Large intestine (tissue), 12 donors: ENCODE data around the gene CXCL10. TPM values are rescaled to one million over a fixed set of nuclear protein-coding genes. Genes with fewer than 3 reads are reported as not detected.

Source experiments
- DNase-seq, 2 donors: peaks; one replicate each; pipeline versions ENCODE4 v3.0.0 to v3.0.0-alpha.2; 2013
- H3K27ac ChIP-seq: one replicate; pipeline ENCODE4 v1.5.1; 2013; ENCODE audit warnings: low read length
- H3K27me3 ChIP-seq: 2 replicates; pipeline ENCODE4 v1.6.1; 2013; ENCODE audit warnings: low read length; ENCODE audit not compliant: control insufficient read depth, insufficient read depth
- H3K36me3 ChIP-seq: 2 replicates; pipeline ENCODE4 v1.6.1; 2013; ENCODE audit warnings: low read length; ENCODE audit not compliant: control insufficient read depth, insufficient read depth
- H3K4me1 ChIP-seq: one replicate; pipeline ENCODE4 v1.6.1; 2013; ENCODE audit warnings: low read length; ENCODE audit not compliant: control insufficient read depth, insufficient read depth
- H3K4me3 ChIP-seq: one replicate; pipeline ENCODE4 v1.5.1; 2013; ENCODE audit warnings: low read length
- H3K9me3 ChIP-seq: one replicate; pipeline ENCODE4 v1.6.1; 2013; ENCODE audit warnings: mild to moderate bottlenecking, low read depth, low read length, moderate library complexity; ENCODE audit not compliant: control insufficient read depth
- WGBS: methylation state at CpG from one replicate; pipeline ENCODE4 v1.1.5; 2013; ENCODE audit warnings: low lambda C conversion rate; ENCODE audit not compliant: insufficient coverage; 5-methylcytosine and 5-hydroxymethylcytosine counted together
- long read RNA-seq, 11 donors: transcript quantifications; one replicate each; lab custom pipeline, GENCODE V29; 2026
- polyA plus RNA-seq: library from polyadenylated mRNA; unstranded; fragments of 120-200 nt; gene quantifications from one replicate; pipeline ENCODE4 v1.2.1, GENCODE V29; 2013

The CXCL10 gene
- 3.9 TPM for polyA plus RNA-seq
- long read RNA-seq, donor 1, partial matches to known transcripts, result 0 of 3 reads
- long read RNA-seq, donor 1, other reads (novel, unspliced or antisense), result 0 of 3 reads
- long read RNA-seq, donor 2, transcript CXCL10-201 (4 exons, 1,176 nt), result major isoform, 5 of 5 reads
- long read RNA-seq, donor 2, partial matches to known transcripts, result 0 of 5 reads
- long read RNA-seq, donor 2, other reads (novel, unspliced or antisense), result 0 of 5 reads
- long read RNA-seq, donor 3, transcript CXCL10-201 (4 exons, 1,176 nt), result major isoform, 6 of 6 reads
- long read RNA-seq, donor 3, partial matches to known transcripts, result 0 of 6 reads
- long read RNA-seq, donor 3, other reads (novel, unspliced or antisense), result 0 of 6 reads
- long read RNA-seq, donor 4, result 0 reads
- long read RNA-seq, donor 5, partial matches to known transcripts, result 0 of 1 reads
- long read RNA-seq, donor 5, other reads (novel, unspliced or antisense), result 0 of 1 reads
- long read RNA-seq, donor 6, transcript CXCL10-201 (4 exons, 1,176 nt), result major isoform, 10 of 10 reads
- long read RNA-seq, donor 6, partial matches to known transcripts, result 0 of 10 reads
- long read RNA-seq, donor 6, other reads (novel, unspliced or antisense), result 0 of 10 reads
- long read RNA-seq, donor 7, partial matches to known transcripts, result 0 of 1 reads
- long read RNA-seq, donor 7, other reads (novel, unspliced or antisense), result 0 of 1 reads
- long read RNA-seq, donor 8, partial matches to known transcripts, result 0 of 3 reads
- long read RNA-seq, donor 8, other reads (novel, unspliced or antisense), result 0 of 3 reads
- long read RNA-seq, donor 9, partial matches to known transcripts, result 0 of 4 reads
- long read RNA-seq, donor 9, other reads (novel, unspliced or antisense), result 0 of 4 reads
- long read RNA-seq, donor 10, transcript CXCL10-201 (4 exons, 1,176 nt), result major isoform, 6 of 6 reads
- long read RNA-seq, donor 10, partial matches to known transcripts, result 0 of 6 reads
- long read RNA-seq, donor 10, other reads (novel, unspliced or antisense), result 0 of 6 reads
- long read RNA-seq, donor 11, transcript CXCL10-201 (4 exons, 1,176 nt), result major isoform, 6 of 6 reads
- long read RNA-seq, donor 11, partial matches to known transcripts, result 0 of 6 reads
- long read RNA-seq, donor 11, other reads (novel, unspliced or antisense), result 0 of 6 reads

DNA sequence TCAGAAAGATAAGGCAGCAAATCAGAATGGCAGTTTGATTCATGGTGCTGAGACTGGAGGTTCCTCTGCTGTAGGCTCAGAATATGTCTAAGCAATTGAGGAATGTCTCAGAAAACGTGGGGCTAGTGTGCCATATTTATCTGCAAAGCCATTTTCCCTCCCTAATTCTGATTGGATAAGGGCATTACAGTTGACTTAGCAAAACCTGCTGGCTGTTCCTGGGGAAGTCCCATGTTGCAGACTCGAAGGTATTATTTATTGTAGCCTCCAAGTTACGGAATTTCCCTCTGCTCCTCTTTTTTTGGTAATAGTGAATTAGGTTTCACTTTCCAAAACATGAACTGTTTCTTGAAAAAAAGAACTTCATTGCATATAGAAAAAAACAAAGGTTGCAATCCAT, at the start of gene CXCL10:
CXCL10 (minus strand) TSS at position 109 of the 400 bp plus-strand sequence; CDS start at position 43, 66 bp downstream.
- DNase-seq, result no peak
- no peaks in the 10 kb centered on the region for H3K9me3 ChIP-seq
- H3K27me3 ChIP-seq, result no peaks in the 10 kb centered on the region
- H3K4me1 ChIP-seq, result no peaks in the 10 kb centered on the region
- H3K27ac ChIP-seq, result no peak within 1 kb of the TSS
- WGBS, result 33% methylated on average over 2 of the region's 3 CpGs
- H3K4me3 ChIP-seq, result no peak within 1 kb of the TSS
- H3K36me3 ChIP-seq, result no peaks in the 10 kb centered on the region

GRCh38 chr4:76072760-76073159, 49.5 kb upstream of the CXCL10 start:
- no peak for DNase-seq
- WGBS, result 69% methylated on average over 2 of the region's 4 CpGs

GRCh38 chr4:76067652-76068286, 44.5 kb upstream of the CXCL10 start:
- DNase-seq, result peak; percentile 56
- WGBS, result no CpG with 5 or more reads among the region's 2 CpGs
- Histone ChIP-seq H3K9me3 (no peaks in the 10 kb centered on the region), H3K27me3 (no peaks in the 10 kb centered on the region), H3K4me1 (no peaks in the 10 kb centered on the region), H3K36me3 (no peaks in the 10 kb centered on the region), H3K27ac (no peak overlapping the region), H3K4me3 (no peak overlapping the region)

More at GRCh38 chr4:76072760-76073159, 49.5 kb upstream of the CXCL10 start:
- Histone ChIP-seq H3K36me3 (no peaks in the 10 kb centered on the region), H3K4me1 (no peaks in the 10 kb centered on the region), H3K9me3 (no peaks in the 10 kb centered on the region), H3K4me3 (no peak overlapping the region), H3K27ac (no peak overlapping the region), H3K27me3 (no peaks in the 10 kb centered on the region)

GRCh38 chr4:76066546-76066945, 43.2 kb upstream of the CXCL10 start:
- Histone ChIP-seq H3K27ac (no peak overlapping the region), H3K4me1 (no peaks in the 10 kb centered on the region), H3K27me3 (no peaks in the 10 kb centered on the region), H3K9me3 (no peaks in the 10 kb centered on the region), H3K4me3 (no peak overlapping the region), H3K36me3 (no peaks in the 10 kb centered on the region)
- DNase-seq, result no peak
- no CpG with 5 or more reads among the region's 3 CpGs for WGBS

DNA sequence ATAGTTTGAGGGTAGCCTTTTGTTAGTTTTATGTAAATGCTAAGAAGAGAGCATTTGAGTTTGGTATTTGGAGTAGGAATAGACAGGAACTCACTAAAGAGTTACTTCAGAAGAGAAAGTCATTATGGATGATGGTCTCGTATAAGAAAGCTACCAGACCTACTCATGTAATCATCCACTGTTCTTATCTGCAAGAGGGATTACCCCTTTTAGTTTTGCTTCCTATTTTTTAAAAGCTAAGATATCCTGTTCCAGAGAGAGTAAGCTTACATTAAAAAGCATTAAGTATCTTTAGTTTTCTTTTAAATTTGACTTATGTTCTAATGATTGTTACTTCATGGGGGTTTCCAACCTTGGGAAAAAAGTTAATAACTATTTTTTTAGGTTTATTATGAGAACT, 38.7 kb upstream of the CXCL10 start:
- H3K4me3 ChIP-seq, result no peak overlapping the region
- no peaks in the 10 kb centered on the region for H3K4me1 ChIP-seq
- H3K27ac ChIP-seq, result no peak overlapping the region
- no peaks in the 10 kb centered on the region for H3K27me3 ChIP-seq
- H3K36me3 ChIP-seq, result no peaks in the 10 kb centered on the region
- H3K9me3 ChIP-seq, result no peaks in the 10 kb centered on the region
- WGBS, result 43% methylated on average over 1 of the region's 1 CpG
- no peak for DNase-seq

GRCh38 chr4:76061421-76061820, 38.1 kb upstream of the CXCL10 start:
- DNase-seq, result no peak
- no peak overlapping the region for H3K27ac ChIP-seq
- H3K4me1 ChIP-seq, result no peaks in the 10 kb centered on the region
- H3K9me3 ChIP-seq, result no peaks in the 10 kb centered on the region
- H3K36me3 ChIP-seq, result no peaks in the 10 kb centered on the region
- H3K27me3 ChIP-seq, result no peaks in the 10 kb centered on the region
- 50% methylated on average over 1 of the region's 1 CpG for WGBS
- no peak overlapping the region for H3K4me3 ChIP-seq

DNA sequence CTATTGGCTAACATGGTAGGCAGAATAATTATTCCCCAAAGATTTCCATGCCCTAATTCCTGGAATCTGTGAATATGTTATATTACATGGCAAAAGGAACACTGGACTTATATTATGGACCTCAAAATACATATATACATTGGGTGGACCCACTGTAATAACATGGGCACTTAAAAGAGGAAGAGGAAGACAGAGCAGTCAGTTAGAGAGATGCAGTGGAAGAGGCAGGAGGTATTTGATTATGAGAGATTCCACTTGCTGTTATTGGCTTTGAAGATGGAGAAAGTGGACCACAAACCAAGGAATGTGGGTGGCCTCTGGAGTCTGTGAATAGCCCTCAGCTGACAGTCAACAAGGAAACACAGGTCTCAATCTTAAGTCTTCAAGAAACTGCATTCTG, 37.2 kb upstream of the CXCL10 start:
- Histone ChIP-seq H3K4me3 (no peak overlapping the region), H3K36me3 (no peaks in the 10 kb centered on the region), H3K9me3 (no peaks in the 10 kb centered on the region), H3K27me3 (no peaks in the 10 kb centered on the region), H3K27ac (no peak overlapping the region), H3K4me1 (no peaks in the 10 kb centered on the region)
- DNase-seq, result no peak

GRCh38 chr4:76059750-76060149, 36.5 kb upstream of the CXCL10 start:
- no peak overlapping the region for H3K27ac ChIP-seq
- no CpG with 5 or more reads among the region's 1 CpG for WGBS
- no peaks in the 10 kb centered on the region for H3K9me3 ChIP-seq
- DNase-seq, result no peak
- H3K4me1 ChIP-seq, result no peaks in the 10 kb centered on the region
- no peaks in the 10 kb centered on the region for H3K36me3 ChIP-seq
- H3K4me3 ChIP-seq, result no peak overlapping the region
- no peaks in the 10 kb centered on the region for H3K27me3 ChIP-seq

GRCh38 chr4:76058888-76059426, 35.7 kb upstream of the CXCL10 start:
- 55% methylated on average over 3 of the region's 3 CpGs for WGBS
- Histone ChIP-seq H3K4me3 (no peak overlapping the region), H3K36me3 (no peaks in the 10 kb centered on the region), H3K4me1 (peaks cover 4% of the 10 kb centered on the region), H3K27me3 (no peaks in the 10 kb centered on the region), H3K9me3 (no peaks in the 10 kb centered on the region), H3K27ac (no peak overlapping the region)
- DNase-seq, result peak; percentile 37 to 61

GRCh38 chr4:76058302-76058701, 35.0 kb upstream of the CXCL10 start:
- H3K4me1 ChIP-seq, result peaks cover 8% of the 10 kb centered on the region
- H3K9me3 ChIP-seq, result no peaks in the 10 kb centered on the region
- H3K4me3 ChIP-seq, result no peak overlapping the region
- DNase-seq, result no peak
- H3K27ac ChIP-seq, result no peak overlapping the region
- no peaks in the 10 kb centered on the region for H3K27me3 ChIP-seq
- H3K36me3 ChIP-seq, result no peaks in the 10 kb centered on the region
